OCI-LY7 (cell line): ENCODE results near the gene LRP1-AS. TPM values are rescaled to one million over a fixed set of nuclear protein-coding genes. Genes with fewer than 3 reads are reported as not detected.

ENCODE experiments used
- BruUV-seq: library from RNA; stranded (reverse); fragments of 400-500 nt; replicated peaks from 2 replicates; lab custom pipeline; 2021; lab: Mats Ljungman, UMichigan
- CTCF ChIA-PET: fragments of 300-600 bp; sonication (Branson Sonifier 250); formaldehyde crosslinking; loops from one replicate; lab custom pipeline; 2022; ENCODE audit warnings: antibody characterized with exemption; ENCODE audit not compliant: unreplicated experiment; lab: Charles Lee
- POLR2A ChIA-PET: fragments of 300-600 bp; sonication (Branson Sonifier 250); formaldehyde crosslinking; loops from one replicate; lab custom pipeline; 2022; ENCODE audit warnings: antibody characterized with exemption; lab: Charles Lee
- DNase-seq: peaks from one replicate; pipeline ENCODE4 v3.0.0-alpha.2; 2015; ENCODE audit warnings: low spot score
- H2AFZ ChIP-seq: fragments of 200-600 bp; sonication (generic), shearing (Covaris generic); 2 replicates; pipeline ENCODE4 v1.6.1; 2014; ENCODE audit warnings: mild to moderate bottlenecking, antibody characterized with exemption, low read length, moderate library complexity
- H3K27ac ChIP-seq: fragments of 200-600 bp; sonication (generic); 2 replicates; pipeline ENCODE4 v1.5.1; 2014; ENCODE audit warnings: mixed run types, low read depth, mild to moderate bottlenecking, moderate library complexity, low read length, inconsistent platforms; ENCODE audit not compliant: poor library complexity, severe bottlenecking
- H3K36me3 ChIP-seq: fragments of 200-600 bp; sonication (generic); 2 replicates; pipeline ENCODE4 v1.6.1; 2014; ENCODE audit warnings: mild to moderate bottlenecking, antibody characterized with exemption, low read length, moderate library complexity, mixed read lengths; ENCODE audit not compliant: insufficient read depth
- H3K4me1 ChIP-seq: fragments of 200-600 bp; sonication (generic); 2 replicates; pipeline ENCODE4 v1.5.1; 2014; ENCODE audit warnings: mild to moderate bottlenecking, low read length; ENCODE audit not compliant: insufficient read depth, poor library complexity, severe bottlenecking
- H3K4me2 ChIP-seq: fragments of 200-600 bp; sonication (generic); 2 replicates; pipeline ENCODE4 v1.6.1; 2014; ENCODE audit warnings: mild to moderate bottlenecking, low read length
- H3K4me3 ChIP-seq: fragments of 200-600 bp; sonication (generic); 2 replicates; pipeline ENCODE4 v1.5.1; 2014; ENCODE audit warnings: mild to moderate bottlenecking, low read depth, low read length; ENCODE audit not compliant: poor library complexity, severe bottlenecking
- H3K79me2 ChIP-seq: fragments of 200-600 bp; sonication (generic); 2 replicates; pipeline ENCODE4 v1.6.1; 2016; ENCODE audit warnings: low read depth, mild to moderate bottlenecking, low read length, moderate library complexity, mixed read lengths; ENCODE audit not compliant: insufficient read depth
- H3K9me2 ChIP-seq: fragments of 200-600 bp; sonication (generic); 2 replicates; pipeline ENCODE4 v1.6.1; 2016; ENCODE audit warnings: mild to moderate bottlenecking, low read length, mixed read lengths; ENCODE audit not compliant: insufficient read depth
- H3K9me3 ChIP-seq: fragments of 200-600 bp; sonication (generic); 2 replicates; pipeline ENCODE4 v1.6.1; 2014; ENCODE audit warnings: mild to moderate bottlenecking, mixed run types, low read length, mixed read lengths
- H4K20me1 ChIP-seq: fragments of 200-600 bp; sonication (generic); 2 replicates; pipeline ENCODE4 v1.6.1; 2014; ENCODE audit warnings: mild to moderate bottlenecking, antibody characterized with exemption, low read length, moderate library complexity, mixed read lengths; ENCODE audit not compliant: insufficient read depth
- EZH2phosphoT487 ChIP-seq: fragments of 200-600 bp; sonication (generic); IDR thresholded peaks from 2 replicates; pipeline ENCODE4 v1.6.1; 2018; ENCODE audit warnings: low read depth, borderline replicate concordance, mild to moderate bottlenecking, mixed run types, antibody characterized with exemption, low read length, moderate library complexity, mixed read lengths
- intact Hi-C: fragments of 100-400 bp; cut with micrococcal nuclease; formaldehyde crosslinking; loops from one replicate; pipeline ENCODE4 v1.10.0; 2022; ENCODE audit not compliant: unreplicated experiment
- total RNA-seq, 2 experiments: library from RNA; depleted of rRNA in 1 of 2; stranded (reverse); fragments of >200 nt in 1 of 2; shearing (Covaris generic) in 1 of 2; gene quantifications; 2 replicates each; pipeline ENCODE4 v1.2.3, GENCODE V29; 2014 to 2022
- TF ChIP-seq, protein P1 (sequence below): fragments of 200-600 bp; sonication (generic); conservative IDR thresholded peaks from 2 replicates; pipeline ENCODE4 v1.5.1; 2014; ENCODE audit warnings: mild to moderate bottlenecking, antibody characterized with exemption, low read length, moderate library complexity, mixed read lengths

The LRP1-AS gene
- total RNA-seq, 2 experiments from 2014 or later, result not detected

DNA sequence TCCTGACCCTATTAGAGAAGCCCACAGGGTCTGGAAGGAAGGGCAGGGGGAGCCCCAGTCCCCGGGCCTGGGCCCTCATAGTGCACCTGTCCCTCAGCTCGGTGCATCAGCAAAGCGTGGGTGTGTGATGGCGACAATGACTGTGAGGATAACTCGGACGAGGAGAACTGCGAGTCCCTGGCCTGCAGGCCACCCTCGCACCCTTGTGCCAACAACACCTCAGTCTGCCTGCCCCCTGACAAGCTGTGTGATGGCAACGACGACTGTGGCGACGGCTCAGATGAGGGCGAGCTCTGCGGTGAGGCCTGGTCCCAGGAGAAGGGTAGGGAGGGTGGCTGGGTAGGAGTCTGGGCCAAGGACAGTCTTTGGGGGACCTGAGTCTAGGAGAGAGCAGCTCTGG lies 26.3 kb upstream of the LRP1-AS start:
- CTCF ChIA-PET, result interaction anchor here (0.5 kb wide), 1 partner anchor 45 kb away, joined by 7 read pairs; the partner anchor contains the start of gene LRP1
- no peak overlapping the region for H3K4me2 ChIP-seq
- no peaks in the 10 kb centered on the region for H3K79me2 ChIP-seq
- intact Hi-C loops, result no loop called here
- no peak overlapping the region for H3K27ac ChIP-seq
- POLR2A ChIA-PET, result no interaction called here
- H3K4me1 ChIP-seq, result peaks cover 19% of the 10 kb centered on the region
- no peaks in the 10 kb centered on the region for H3K9me2 ChIP-seq
- DNase-seq, result no peak
- no peaks in the 10 kb centered on the region for H3K36me3 ChIP-seq
- no peaks in the 10 kb centered on the region for H3K9me3 ChIP-seq
- no TSS peak for BruUV-seq
- TF ChIP-seq, protein P1, sequence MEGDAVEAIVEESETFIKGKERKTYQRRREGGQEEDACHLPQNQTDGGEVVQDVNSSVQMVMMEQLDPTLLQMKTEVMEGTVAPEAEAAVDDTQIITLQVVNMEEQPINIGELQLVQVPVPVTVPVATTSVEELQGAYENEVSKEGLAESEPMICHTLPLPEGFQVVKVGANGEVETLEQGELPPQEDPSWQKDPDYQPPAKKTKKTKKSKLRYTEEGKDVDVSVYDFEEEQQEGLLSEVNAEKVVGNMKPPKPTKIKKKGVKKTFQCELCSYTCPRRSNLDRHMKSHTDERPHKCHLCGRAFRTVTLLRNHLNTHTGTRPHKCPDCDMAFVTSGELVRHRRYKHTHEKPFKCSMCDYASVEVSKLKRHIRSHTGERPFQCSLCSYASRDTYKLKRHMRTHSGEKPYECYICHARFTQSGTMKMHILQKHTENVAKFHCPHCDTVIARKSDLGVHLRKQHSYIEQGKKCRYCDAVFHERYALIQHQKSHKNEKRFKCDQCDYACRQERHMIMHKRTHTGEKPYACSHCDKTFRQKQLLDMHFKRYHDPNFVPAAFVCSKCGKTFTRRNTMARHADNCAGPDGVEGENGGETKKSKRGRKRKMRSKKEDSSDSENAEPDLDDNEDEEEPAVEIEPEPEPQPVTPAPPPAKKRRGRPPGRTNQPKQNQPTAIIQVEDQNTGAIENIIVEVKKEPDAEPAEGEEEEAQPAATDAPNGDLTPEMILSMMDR, result no peak
- TF ChIP-seq EZH2phosphoT487, result no peak
- H3K4me3 ChIP-seq, result no peak overlapping the region
- H4K20me1 ChIP-seq, result no peaks in the 10 kb centered on the region
- H2AFZ ChIP-seq, result no peak overlapping the region

DNA sequence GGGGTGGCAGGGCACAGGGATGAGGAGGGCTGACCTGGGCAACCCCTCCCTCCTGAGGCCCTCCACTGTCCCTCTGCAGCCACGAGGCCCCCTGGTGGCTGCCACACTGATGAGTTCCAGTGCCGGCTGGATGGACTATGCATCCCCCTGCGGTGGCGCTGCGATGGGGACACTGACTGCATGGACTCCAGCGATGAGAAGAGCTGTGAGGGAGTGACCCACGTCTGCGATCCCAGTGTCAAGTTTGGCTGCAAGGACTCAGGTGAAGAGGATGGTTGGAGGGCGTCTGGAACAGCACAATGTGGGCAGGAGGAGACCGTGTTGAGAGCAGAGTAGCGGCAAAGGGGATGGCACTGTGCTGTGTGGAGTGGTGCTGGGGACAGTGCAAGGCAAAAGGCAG lies 25.7 kb upstream of the LRP1-AS start:
- Histone ChIP-seq H3K4me1 (peaks cover 21% of the 10 kb centered on the region), H2AFZ (no peak overlapping the region), H3K9me2 (no peaks in the 10 kb centered on the region), H3K79me2 (no peaks in the 10 kb centered on the region), H3K27ac (no peak overlapping the region), H3K4me2 (no peak overlapping the region), H3K36me3 (no peaks in the 10 kb centered on the region), H4K20me1 (no peaks in the 10 kb centered on the region), H3K4me3 (no peak overlapping the region), H3K9me3 (no peaks in the 10 kb centered on the region)
- peak; percentile 24 for DNase-seq
- ChIA-PET POLR2A (no interaction called here), CTCF (no interaction called here)
- no TSS peak for BruUV-seq
- TF ChIP-seq, protein P1, result peak; percentile 77
- TF ChIP-seq EZH2phosphoT487, result no peak
- intact Hi-C loops, result no loop called here

DNA sequence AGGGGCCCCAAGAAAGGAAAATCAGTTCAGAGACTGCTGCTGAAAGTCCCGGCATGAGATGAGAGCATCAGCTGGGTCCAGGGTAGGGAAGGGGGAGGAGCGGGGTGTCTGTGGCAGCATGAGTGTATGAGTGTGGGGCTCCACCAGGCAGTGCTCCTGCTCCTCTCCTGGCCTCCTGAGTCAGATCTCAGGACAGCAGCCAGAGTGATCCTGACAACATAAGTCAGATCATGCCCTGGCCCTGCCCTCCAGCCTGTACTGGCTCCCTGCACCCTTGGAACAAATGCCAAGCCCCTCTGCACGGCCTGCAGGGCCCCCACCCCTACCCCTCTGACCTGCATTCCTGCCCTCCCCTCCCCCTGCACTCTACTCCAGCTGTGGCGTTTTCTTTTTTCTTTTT lies 24.2 kb upstream of the LRP1-AS start:
- no peaks in the 10 kb centered on the region for H3K79me2 ChIP-seq
- H4K20me1 ChIP-seq, result no peaks in the 10 kb centered on the region
- no peak overlapping the region for H3K4me3 ChIP-seq
- H2AFZ ChIP-seq, result no peak overlapping the region
- TF ChIP-seq, protein P1, result no peak
- no peak for TF ChIP-seq EZH2phosphoT487
- CTCF ChIA-PET, result no interaction called here
- no peak overlapping the region for H3K27ac ChIP-seq
- no TSS peak for BruUV-seq
- H3K9me2 ChIP-seq, result no peaks in the 10 kb centered on the region
- no peaks in the 10 kb centered on the region for H3K36me3 ChIP-seq
- intact Hi-C loops, result no loop called here
- peaks cover 17% of the 10 kb centered on the region for H3K4me1 ChIP-seq
- no peak for DNase-seq
- no peak overlapping the region for H3K4me2 ChIP-seq
- POLR2A ChIA-PET, result no interaction called here
- no peaks in the 10 kb centered on the region for H3K9me3 ChIP-seq
